IMR-90 (cell line): Measurements from ENCODE around the gene SRC. TPM values are rescaled to one million over a fixed set of nuclear protein-coding genes. Genes with fewer than 3 reads are reported as not detected.

Source experiments
- ATAC-seq: fragments of 200-7000 bp; cut with Tn5 transposase; 2 replicates; pipeline ENCODE4 v1.9.1; 2020; ENCODE audit warnings: low read depth, mild to moderate bottlenecking, moderate library complexity
- BruUV-seq: library from RNA; stranded (reverse); fragments of 400-500 nt; replicated peaks from 2 replicates; lab custom pipeline; 2021; lab: Mats Ljungman, UMichigan
- CTCF ChIA-PET: fragments of 300-600 bp; formaldehyde crosslinking; extraction: SDS; loops from one replicate; lab custom pipeline; 2021; ENCODE audit warnings: antibody characterized with exemption; lab: Yijun Ruan, JAX
- POLR2A ChIA-PET: fragments of 300-600 bp; sonication (Branson Sonifier 250); formaldehyde crosslinking; loops from one replicate; lab custom pipeline; 2022; ENCODE audit warnings: antibody characterized with exemption; ENCODE audit not compliant: unreplicated experiment; lab: Charles Lee
- DNase-seq: peaks from one replicate; pipeline ENCODE4 v3.0.0; 2013
- H2AFZ ChIP-seq: replicated peaks from 2 replicates; pipeline ENCODE3; 2013; ENCODE audit warnings: low read length, mild to moderate bottlenecking; ENCODE audit not compliant: poor library complexity
- H2AK5ac ChIP-seq: 2 replicates; pipeline ENCODE4 v1.6.1; 2013; ENCODE audit warnings: low read depth, low read length, inconsistent platforms
- H2AK9ac ChIP-seq: replicated peaks from 2 replicates; pipeline ENCODE3; 2013; ENCODE audit warnings: mild to moderate bottlenecking, low read depth, low read length, moderate library complexity; ENCODE audit not compliant: poor library complexity
- H2BK120ac ChIP-seq: 2 replicates; pipeline ENCODE4 v1.6.1; 2013; ENCODE audit warnings: low read depth, low read length, inconsistent platforms
- H2BK15ac ChIP-seq: 3 replicates; pipeline ENCODE4 v1.6.1; 2013; ENCODE audit warnings: low read depth, low read length, inconsistent platforms
- H2BK20ac ChIP-seq: 2 replicates; pipeline ENCODE4 v1.6.1; 2013; ENCODE audit warnings: low read depth, mild to moderate bottlenecking, inconsistent platforms, low read length, moderate library complexity
- H2BK5ac ChIP-seq: 2 replicates; pipeline ENCODE4 v1.6.1; 2013; ENCODE audit warnings: mild to moderate bottlenecking, low read depth, low read length, inconsistent platforms; ENCODE audit not compliant: poor library complexity, severe bottlenecking
- H3K14ac ChIP-seq: replicated peaks from 2 replicates; pipeline ENCODE4 v1.6.1; 2013; ENCODE audit warnings: low read depth, low read length, inconsistent platforms
- H3K18ac ChIP-seq: 2 replicates; pipeline ENCODE4 v1.6.1; 2013; ENCODE audit warnings: low read depth, low read length, control low read depth
- H3K23ac ChIP-seq: 2 replicates; pipeline ENCODE4 v1.6.1; 2013; ENCODE audit warnings: low read depth, low read length, inconsistent platforms
- H3K27ac ChIP-seq: 2 replicates; pipeline ENCODE4 v1.5.1; 2013; ENCODE audit warnings: mild to moderate bottlenecking, control low read depth, low read length; ENCODE audit not compliant: insufficient read depth
- H3K27me3 ChIP-seq: 2 replicates; pipeline ENCODE4 v1.6.1; 2013; ENCODE audit warnings: low read length; ENCODE audit not compliant: control insufficient read depth, insufficient read depth
- H3K36me3 ChIP-seq: 2 replicates; pipeline ENCODE4 v1.6.1; 2013; ENCODE audit warnings: low read length, mixed read lengths; ENCODE audit not compliant: control insufficient read depth, insufficient read depth
- H3K4ac ChIP-seq: 2 replicates; pipeline ENCODE4 v1.6.1; 2013; ENCODE audit warnings: low read depth, low read length, inconsistent platforms
- H3K4me1 ChIP-seq: 2 replicates; pipeline ENCODE4 v1.6.1; 2013; ENCODE audit warnings: low read length, mixed read lengths; ENCODE audit not compliant: control insufficient read depth, insufficient read depth
- H3K4me2 ChIP-seq: 2 replicates; pipeline ENCODE4 v1.6.1; 2013; ENCODE audit warnings: low read depth, mild to moderate bottlenecking, control low read depth, low read length, moderate library complexity
- H3K4me3 ChIP-seq: 2 replicates; pipeline ENCODE4 v1.5.1; 2013; ENCODE audit warnings: low read depth, mild to moderate bottlenecking, control low read depth, low read length, moderate library complexity; ENCODE audit not compliant: insufficient read depth
- H3K56ac ChIP-seq: 2 replicates; pipeline ENCODE4 v1.6.1; 2013; ENCODE audit warnings: low read length, inconsistent platforms; ENCODE audit not compliant: insufficient read depth; ENCODE audit errors: extremely low read depth
- H3K79me1 ChIP-seq, 2 experiments: 2 replicates each; pipeline ENCODE4 v1.6.1; 2013; ENCODE audit warnings: low read length in 2 of 2, inconsistent platforms in 1 of 2, low read depth in 1 of 2
- H3K9ac ChIP-seq: 2 replicates; pipeline ENCODE4 v1.6.1; 2013; ENCODE audit warnings: low read depth, low read length, control low read depth
- H3K9me1 ChIP-seq: 2 replicates; pipeline ENCODE4 v1.6.1; 2013; ENCODE audit warnings: low read length, inconsistent platforms; ENCODE audit not compliant: insufficient read depth
- H3K9me3 ChIP-seq: 2 replicates; pipeline ENCODE4 v1.6.1; 2013; ENCODE audit warnings: low read length; ENCODE audit not compliant: control insufficient read depth, insufficient read depth
- H4K20me1 ChIP-seq: 2 replicates; pipeline ENCODE4 v1.6.1; 2013; ENCODE audit warnings: low read length, inconsistent platforms; ENCODE audit not compliant: insufficient read depth
- H4K5ac ChIP-seq: 2 replicates; pipeline ENCODE4 v1.6.1; 2013; ENCODE audit warnings: mild to moderate bottlenecking, low read depth, low read length, control low read depth
- H4K8ac ChIP-seq, 2 experiments: 2 replicates each; pipeline ENCODE4 v1.6.1; 2013; ENCODE audit warnings: low read depth in 2 of 2, low read length in 2 of 2, control low read depth in 1 of 2, inconsistent platforms in 1 of 2
- H4K91ac ChIP-seq: 2 replicates; pipeline ENCODE4 v1.6.1; 2013; ENCODE audit warnings: low read depth, low read length, inconsistent platforms; ENCODE audit not compliant: insufficient read depth
- BHLHE40 ChIP-seq: fragments of 150-350 bp; IDR thresholded peaks from 2 replicates; pipeline ENCODE4 v1.6.1; 2016; ENCODE audit warnings: mild to moderate bottlenecking, low read depth, low read length
- CEBPB ChIP-seq: IDR thresholded peaks from 2 replicates; pipeline ENCODE4 v1.6.1; 2012; ENCODE audit warnings: low read depth, low read length, improper control_type of control experiment
- CHD1 ChIP-seq: IDR thresholded peaks from 2 replicates; pipeline ENCODE4 v1.6.1; 2012; ENCODE audit warnings: low read depth, low read length, improper control_type of control experiment
- ELK1 ChIP-seq: fragments of 150-350 bp; IDR thresholded peaks from 2 replicates; pipeline ENCODE4 v1.6.1; 2016; ENCODE audit warnings: low read depth, mild to moderate bottlenecking, low read length, moderate library complexity, borderline replicate concordance
- FOS ChIP-seq: fragments of 150-350 bp; IDR thresholded peaks from 2 replicates; pipeline ENCODE4 v1.6.1; 2016; ENCODE audit warnings: low read depth, low read length
- MAFK ChIP-seq: IDR thresholded peaks from 2 replicates; pipeline ENCODE4 v1.6.1; 2012; ENCODE audit warnings: low read depth, low read length, improper control_type of control experiment
- MAZ ChIP-seq: IDR thresholded peaks from 2 replicates; pipeline ENCODE4 v1.6.1; 2012; ENCODE audit warnings: low read depth, mild to moderate bottlenecking, low read length, improper control_type of control experiment, moderate library complexity, borderline replicate concordance
- MXI1 ChIP-seq: IDR thresholded peaks from 2 replicates; pipeline ENCODE4 v1.6.1; 2012; ENCODE audit warnings: low read depth, mild to moderate bottlenecking, low read length, moderate library complexity, borderline replicate concordance
- NFE2L2 ChIP-seq: fragments of 150-350 bp; IDR thresholded peaks from 2 replicates; pipeline ENCODE4 v1.6.1; 2016; ENCODE audit warnings: low read depth, mild to moderate bottlenecking, low read length
- POLR2A ChIP-seq: IDR thresholded peaks from 2 replicates; pipeline ENCODE4 v1.6.1; 2012; ENCODE audit warnings: mild to moderate bottlenecking, low read depth, low read length
- RAD21 ChIP-seq: IDR thresholded peaks from 2 replicates; pipeline ENCODE4 v1.6.1; 2012; ENCODE audit warnings: low read length, improper control_type of control experiment
- RCOR1 ChIP-seq: IDR thresholded peaks from 2 replicates; pipeline ENCODE4 v1.6.1; 2012; ENCODE audit warnings: mild to moderate bottlenecking, low read length, improper control_type of control experiment; ENCODE audit not compliant: insufficient replicate concordance
- RFX5 ChIP-seq: IDR thresholded peaks from 2 replicates; pipeline ENCODE4 v1.8.0; 2012; ENCODE audit warnings: low read depth, mild to moderate bottlenecking, low read length, moderate library complexity
- SMC3 ChIP-seq: fragments of 150-350 bp; IDR thresholded peaks from 2 replicates; pipeline ENCODE4 v1.6.1; 2016; ENCODE audit warnings: low read depth, mild to moderate bottlenecking, antibody characterized with exemption, low read length, moderate library complexity
- USF2 ChIP-seq: fragments of 150-350 bp; IDR thresholded peaks from 2 replicates; pipeline ENCODE4 v1.6.1; 2017; ENCODE audit warnings: mild to moderate bottlenecking, antibody characterized with exemption, low read length, low read depth
- WGBS, 2 experiments: methylation state at CpG; one replicate each; pipeline versions ENCODE4 v1.1.5 to v1.1.7; 2013; ENCODE audit warnings: missing lambda C conversion rate in 2 of 2; ENCODE audit not compliant: insufficient read length in 1 of 2; ENCODE audit errors: extremely low coverage in 2 of 2; 5-methylcytosine and 5-hydroxymethylcytosine counted together
- dilution Hi-C: fragments of 300-500 bp; cut with HindIII; formaldehyde crosslinking; loops from one replicate; pipeline ENCODE4 v1.14.3; 2018; ENCODE audit warnings: low sequenced_read_pairs; ENCODE audit not compliant: unreplicated experiment
- in situ Hi-C: fragments of 300-500 bp; cut with MboI; formaldehyde crosslinking; loops from 3 replicates; pipeline ENCODE4 v1.14.3; 2019; ENCODE audit warnings: low sequenced_read_pairs, inconsistent platforms, mixed read lengths
- intact Hi-C: fragments of 100-400 bp; cut with micrococcal nuclease; formaldehyde crosslinking; loops from 2 replicates; pipeline ENCODE4 v1.10.0; 2022
- polyA plus RNA-seq, 3 experiments: library from polyadenylated mRNA; depleted of rRNA; stranded (reverse); fragments of >200 nt; gene quantifications; 2 replicates each; pipeline ENCODE4 v1.2.3, GENCODE V29; 2012; ENCODE audit warnings: low replicate concordance in 1 of 3
- total RNA-seq: library from RNA; depleted of rRNA; stranded (reverse); fragments of >200 nt; gene quantifications from 2 replicates; pipeline ENCODE4 v1.2.3, GENCODE V29; 2012

SRC gene
- total and polyA plus RNA-seq, 2 of the 4 experiments (the other 2 are of a cell fraction) = 7.0 to 24.2 TPM

- Histone ChIP-seq H4K5ac (no peak overlapping the region), H3K4me1 (no peaks in the 10 kb centered on the region), H3K56ac (no peak overlapping the region), H2BK5ac (no peak overlapping the region), H4K20me1 (no peaks in the 10 kb centered on the region), H3K9ac (no peak overlapping the region), H3K27me3 (peaks cover 55% of the 10 kb centered on the region), H3K27ac (no peak overlapping the region), H4K8ac (no peak overlapping the region), H3K23ac (no peak overlapping the region), H3K4me3 (no peak overlapping the region), H3K79me1 (no peaks in the 10 kb centered on the region), H3K36me3 (no peaks in the 10 kb centered on the region), H2AK9ac (no peak overlapping the region), H2BK20ac (no peak overlapping the region), H2BK120ac (no peak overlapping the region), H3K4me2 (no peak overlapping the region), H3K14ac (no peak overlapping the region), H3K18ac (no peak overlapping the region), H3K4ac (no peak overlapping the region), H4K91ac (no peak overlapping the region), H2AK5ac (no peak overlapping the region), H3K9me1 (0 out of 2 replicates have a peak, but pooled peaks cover 4% of the 10 kb centered on the region), H2AFZ (no peak overlapping the region), H2BK15ac (no peak overlapping the region), H3K9me3 (no peaks in the 10 kb centered on the region)
- intact Hi-C loops = no loop called here
- ChIA-PET CTCF (no interaction called here), POLR2A (no interaction called here)
- dilution Hi-C loops = no loop called here
- no peak for ATAC-seq
- in situ Hi-C loops = no loop called here
- TF ChIP-seq MXI1 = no peak
- TF ChIP-seq RAD21 = no peak
- TF ChIP-seq SMC3 = no peak
- TF ChIP-seq CEBPB = no peak
- TF ChIP-seq RFX5 = no peak
- no peak for TF ChIP-seq RCOR1
- no peak for TF ChIP-seq BHLHE40
- TF ChIP-seq MAZ = no peak
- TF ChIP-seq CHD1 = no peak
- TF ChIP-seq POLR2A = no peak
- TF ChIP-seq FOS = no peak
- TF ChIP-seq MAFK = no peak
- no peak for TF ChIP-seq ELK1
- no peak for TF ChIP-seq NFE2L2
- TF ChIP-seq USF2 = no peak
- 65% methylated on average over 4 of the region's 9 CpGs; no CpG with 5 or more reads in 1 of the 2 experiments for WGBS, 2 experiments
- no peak for DNase-seq
- BruUV-seq = no TSS peak
Observed at GRCh38 chr20:37436527-37437186, 90.7 kb downstream of the SRC start.
